GM13977 (cell line): ENCODE results near the gene TAF4.

Experiments
- DNase-seq: peaks from one replicate; pipeline ENCODE4 v3.0.0; 2012; ENCODE audit warnings: low spot score
- in situ Hi-C: fragments of 300-500 bp; cut with MboI; formaldehyde crosslinking; loops from one replicate; pipeline ENCODE4 v1.12.0; 2022; ENCODE audit warnings: low sequenced_read_pairs, low pct_unique_long_range_greater_than_20kb, mixed read lengths, inconsistent platforms; ENCODE audit not compliant: unreplicated experiment
- TF ChIP-seq, protein P1 (sequence below): IDR thresholded peaks from 2 replicates; pipeline ENCODE4 v1.5.1; 2012; ENCODE audit warnings: mild to moderate bottlenecking, control low read depth; ENCODE audit not compliant: insufficient read depth; ENCODE audit errors: extremely low read depth, missing control alignments

TAF4 gene

DNA sequence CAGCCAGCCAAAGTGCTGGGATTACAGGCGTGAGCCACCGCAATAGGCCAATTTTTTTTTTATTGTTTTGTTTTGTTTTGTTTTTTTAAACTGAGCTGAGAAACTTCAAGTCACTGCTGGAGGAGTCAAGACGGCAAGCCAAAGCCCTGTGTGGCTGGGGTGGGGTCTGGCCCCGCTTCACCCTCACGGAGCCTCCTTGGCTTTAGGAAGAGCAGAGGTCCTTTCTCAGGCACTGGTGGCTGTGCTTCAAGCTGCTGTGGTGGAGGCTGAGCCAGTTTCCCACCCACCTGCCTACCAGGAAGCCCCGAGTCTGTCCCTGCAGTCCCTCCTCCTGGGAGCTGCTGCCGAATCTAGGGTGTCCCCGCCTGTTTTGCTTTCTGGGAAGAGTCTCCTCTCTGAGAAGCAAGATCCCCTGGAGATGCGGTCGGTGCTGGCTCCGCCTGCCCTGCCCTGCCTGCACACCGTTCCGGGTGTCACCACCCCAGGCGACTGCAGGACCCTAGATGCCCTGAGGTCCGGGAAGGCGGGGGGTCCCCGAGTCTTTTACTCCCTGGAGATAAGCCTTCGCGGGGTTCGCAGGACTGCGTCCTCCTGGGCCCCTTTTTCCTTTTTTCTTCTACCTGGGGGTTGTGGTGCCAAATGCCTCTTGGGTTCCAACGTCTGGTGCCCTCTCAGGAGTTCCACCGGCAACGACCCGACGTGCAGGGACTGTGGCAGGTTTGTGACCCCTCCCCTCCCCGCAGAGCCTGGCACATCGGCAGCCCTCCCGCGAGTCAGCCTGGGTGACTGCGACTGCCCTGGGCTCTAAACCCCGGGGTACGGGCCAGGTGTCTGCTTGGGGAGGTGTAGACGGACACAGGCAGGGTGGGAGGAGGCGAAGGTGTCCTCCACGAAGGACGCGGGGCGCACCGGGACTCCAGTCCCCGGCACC, 100.7 kb downstream of the TAF4 start:
- in situ Hi-C loops = no loop called here
- no peak for DNase-seq
- TF ChIP-seq, protein P1, sequence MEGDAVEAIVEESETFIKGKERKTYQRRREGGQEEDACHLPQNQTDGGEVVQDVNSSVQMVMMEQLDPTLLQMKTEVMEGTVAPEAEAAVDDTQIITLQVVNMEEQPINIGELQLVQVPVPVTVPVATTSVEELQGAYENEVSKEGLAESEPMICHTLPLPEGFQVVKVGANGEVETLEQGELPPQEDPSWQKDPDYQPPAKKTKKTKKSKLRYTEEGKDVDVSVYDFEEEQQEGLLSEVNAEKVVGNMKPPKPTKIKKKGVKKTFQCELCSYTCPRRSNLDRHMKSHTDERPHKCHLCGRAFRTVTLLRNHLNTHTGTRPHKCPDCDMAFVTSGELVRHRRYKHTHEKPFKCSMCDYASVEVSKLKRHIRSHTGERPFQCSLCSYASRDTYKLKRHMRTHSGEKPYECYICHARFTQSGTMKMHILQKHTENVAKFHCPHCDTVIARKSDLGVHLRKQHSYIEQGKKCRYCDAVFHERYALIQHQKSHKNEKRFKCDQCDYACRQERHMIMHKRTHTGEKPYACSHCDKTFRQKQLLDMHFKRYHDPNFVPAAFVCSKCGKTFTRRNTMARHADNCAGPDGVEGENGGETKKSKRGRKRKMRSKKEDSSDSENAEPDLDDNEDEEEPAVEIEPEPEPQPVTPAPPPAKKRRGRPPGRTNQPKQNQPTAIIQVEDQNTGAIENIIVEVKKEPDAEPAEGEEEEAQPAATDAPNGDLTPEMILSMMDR = no peak

DNA sequence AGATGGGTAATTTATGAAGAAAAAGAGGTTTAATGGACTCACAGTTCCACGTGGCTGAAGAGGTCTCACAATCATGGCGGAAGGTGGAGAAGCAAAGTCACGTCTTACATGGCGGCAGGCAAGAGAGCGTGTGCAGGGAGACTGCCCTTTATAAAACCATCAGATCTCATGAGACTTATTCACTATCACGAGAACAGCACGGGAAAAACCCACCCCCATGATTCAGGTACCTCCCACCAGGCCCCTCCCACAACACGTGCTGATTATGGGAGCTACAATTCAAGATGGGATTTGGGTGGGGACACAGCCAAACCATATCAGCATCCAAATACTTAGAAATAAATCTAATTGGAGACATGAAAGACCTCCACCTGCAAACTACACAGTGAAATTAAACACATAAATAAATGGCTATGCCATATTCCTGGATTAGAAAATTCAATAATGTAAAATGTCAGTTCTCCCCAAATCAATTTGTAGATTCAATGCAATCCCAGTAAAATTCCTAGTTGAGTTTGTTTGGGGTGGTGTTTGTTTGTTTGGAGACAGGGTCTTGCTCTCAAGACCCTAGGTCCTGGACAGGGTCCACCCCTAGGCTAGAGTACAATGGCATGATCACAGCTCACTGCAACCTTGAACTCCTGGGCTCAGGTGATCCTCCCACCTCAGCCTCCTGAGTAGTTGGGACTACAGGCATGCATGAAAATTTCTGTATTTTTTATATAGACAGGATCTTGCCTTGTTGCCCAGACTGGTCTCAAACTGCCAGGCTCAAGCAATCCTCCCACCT, 101.6 kb downstream of the TAF4 start:
- TF ChIP-seq, protein P1 = no peak
- no peak for DNase-seq
- in situ Hi-C loops = no loop called here

DNA sequence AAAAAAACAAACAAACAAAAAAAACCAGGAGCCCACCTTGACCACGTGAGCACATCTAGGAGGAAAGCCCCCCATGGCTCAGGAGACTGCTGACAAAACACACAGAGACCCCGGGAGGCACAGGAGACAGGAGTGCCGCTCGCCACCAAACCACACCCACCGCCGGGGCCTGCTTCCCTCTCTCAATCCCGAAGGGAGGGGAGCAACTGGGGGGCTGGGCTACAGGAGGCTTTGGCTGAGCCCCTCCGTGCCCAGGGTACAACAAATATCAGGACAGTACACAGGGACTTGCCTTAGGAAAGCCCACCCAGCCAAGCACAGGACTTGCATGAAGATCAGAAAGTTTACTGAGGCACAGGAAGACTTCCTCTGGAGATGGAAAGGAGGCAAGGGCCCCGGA, 102.5 kb downstream of the TAF4 start:
- no peak for DNase-seq
- in situ Hi-C loops = no loop called here
- TF ChIP-seq, protein P1 = no peak

DNA sequence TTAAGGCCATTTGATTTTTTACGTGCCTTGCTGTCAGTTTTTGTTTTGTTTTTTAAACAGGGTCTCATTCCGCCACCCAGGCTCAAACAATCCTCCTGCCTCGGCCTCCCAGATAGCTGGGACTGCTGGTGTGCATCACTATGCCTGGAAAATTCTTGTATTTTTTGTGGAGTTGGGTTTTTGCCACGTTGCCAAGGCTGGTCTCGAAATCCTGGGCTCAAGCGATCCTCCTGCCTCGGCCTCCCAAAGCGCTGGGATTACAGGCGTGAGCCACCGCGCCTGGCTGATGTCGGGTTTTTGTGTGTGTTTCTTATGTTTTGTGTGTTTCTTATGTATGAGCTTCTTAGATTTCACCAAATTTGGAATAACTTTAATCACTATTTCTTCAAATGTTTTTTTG, 104.8 kb downstream of the TAF4 start:
- TF ChIP-seq, protein P1 = no peak
- in situ Hi-C loops = no loop called here
- DNase-seq = no peak

DNA sequence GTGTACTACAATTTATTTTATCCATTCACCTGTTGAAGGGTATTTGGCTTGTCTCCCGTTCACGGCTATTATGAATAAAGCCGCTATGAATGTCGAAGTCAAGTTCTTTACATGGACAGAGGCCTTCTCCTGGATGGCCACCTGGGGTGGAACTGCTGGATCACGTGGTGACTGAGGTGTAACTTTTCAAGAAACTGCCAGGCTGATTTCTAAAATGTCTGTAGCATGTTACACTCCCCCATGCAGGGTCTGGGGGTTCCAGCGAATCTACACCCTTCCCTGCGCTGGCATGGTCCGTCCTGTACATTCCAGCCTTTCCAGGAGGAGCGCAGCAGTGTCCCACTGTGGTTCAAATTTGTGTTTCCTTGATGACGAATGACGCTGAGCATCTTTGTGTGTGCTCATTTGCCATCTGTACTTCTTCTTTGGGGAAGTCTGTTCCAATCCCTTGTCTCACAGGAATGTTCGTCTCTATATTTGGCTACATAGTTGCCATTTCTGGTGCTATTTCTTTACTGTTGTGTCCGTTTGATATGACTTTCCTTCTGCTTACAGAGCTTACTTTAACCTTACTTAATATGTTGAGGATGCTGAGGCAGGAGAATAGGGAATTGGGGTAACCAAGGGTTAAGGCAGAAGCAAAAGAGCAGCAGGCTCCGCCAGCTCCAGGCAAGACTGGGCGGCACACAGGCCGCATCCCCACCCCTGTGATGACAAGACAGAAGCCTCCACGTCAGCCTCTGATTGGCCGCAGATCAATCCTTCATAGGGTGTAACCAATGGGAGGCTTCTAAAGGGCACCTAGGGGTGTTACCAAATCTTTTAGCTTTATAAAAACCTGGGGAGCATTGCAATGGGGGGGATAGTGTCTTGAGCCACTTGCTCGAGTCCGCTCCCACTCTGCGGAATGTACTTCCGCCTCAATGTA, 106.6 kb downstream of the TAF4 start:
- in situ Hi-C loops = no loop called here
- no peak for DNase-seq
- TF ChIP-seq, protein P1 = no peak
